HepG2 (cell line): Measurements from ENCODE around the gene TTPAL. TPM values are rescaled to one million over a fixed set of nuclear protein-coding genes. Genes with fewer than 3 reads are reported as not detected.

Experiments used
- FOSL2 ChIP-seq: sonication (generic); formaldehyde crosslinking; IDR thresholded peaks from 2 replicates; pipeline ENCODE4 v1.4.0; 2020; ENCODE audit warnings: missing genetic modification reagents
- FOXK1 ChIP-seq: sonication (generic); formaldehyde crosslinking; IDR thresholded peaks from 2 replicates; pipeline ENCODE4 v1.4.0; 2020; ENCODE audit warnings: low read depth, missing genetic modification reagents, borderline replicate concordance
- FUBP1 ChIP-seq: sonication (generic); formaldehyde crosslinking; IDR thresholded peaks from 2 replicates; pipeline ENCODE4 v1.5.1; 2020; ENCODE audit warnings: missing genetic modification reagents, mild to moderate bottlenecking, borderline replicate concordance
- HHEX ChIP-seq: IDR thresholded peaks from 2 replicates; pipeline ENCODE4 v1.6.1; 2016; ENCODE audit warnings: control low read depth
- IKZF5 ChIP-seq: IDR thresholded peaks from 2 replicates; pipeline ENCODE4 v1.6.1; 2018; ENCODE audit warnings: missing genetic modification reagents, mild to moderate bottlenecking, missing compliant biosample characterization
- KLF11 ChIP-seq: IDR thresholded peaks from 2 replicates; pipeline ENCODE4 v1.6.1; 2016; ENCODE audit warnings: missing compliant biosample characterization
- PHF21A ChIP-seq: sonication (generic); formaldehyde crosslinking; IDR thresholded peaks from 2 replicates; pipeline ENCODE4 v1.5.0; 2020; ENCODE audit warnings: mild to moderate bottlenecking, missing genetic modification reagents
- TGIF2 ChIP-seq: IDR thresholded peaks from 2 replicates; pipeline ENCODE4 v1.6.1; 2016; ENCODE audit warnings: control low read depth, missing compliant biosample characterization
- TIGD3 ChIP-seq: sonication (generic); formaldehyde crosslinking; IDR thresholded peaks from 2 replicates; pipeline ENCODE4 v1.5.1; 2020; ENCODE audit warnings: mild to moderate bottlenecking, missing genetic modification reagents, borderline replicate concordance
- ZBTB49 ChIP-seq: sonication (generic); formaldehyde crosslinking; IDR thresholded peaks from 2 replicates; pipeline ENCODE4 v1.4.0; 2020; ENCODE audit warnings: missing genetic modification reagents, borderline replicate concordance
- ZNF232 ChIP-seq: sonication (generic); formaldehyde crosslinking; IDR thresholded peaks from 2 replicates; pipeline ENCODE4 v1.4.0; 2020; ENCODE audit warnings: missing genetic modification reagents, borderline replicate concordance
- ZNF264 ChIP-seq: sonication (generic); formaldehyde crosslinking; IDR thresholded peaks from 2 replicates; pipeline ENCODE4 v1.4.0; 2020; ENCODE audit warnings: missing genetic modification reagents
- ZNF292 ChIP-seq: sonication (generic); formaldehyde crosslinking; IDR thresholded peaks from 2 replicates; pipeline ENCODE4 v1.8.1; 2022; ENCODE audit warnings: mild to moderate bottlenecking, low read depth, missing genetic modification reagents, borderline replicate concordance
- ZNF318 ChIP-seq: sonication (generic); formaldehyde crosslinking; IDR thresholded peaks from 2 replicates; pipeline ENCODE4 v1.4.0; 2020; ENCODE audit warnings: mild to moderate bottlenecking, missing genetic modification reagents
- ZNF879 ChIP-seq: sonication (generic); formaldehyde crosslinking; IDR thresholded peaks from 2 replicates; pipeline ENCODE4 v1.8.1; 2023; ENCODE audit warnings: missing genetic modification reagents
- polyA plus RNA-seq, 8 experiments: library from polyadenylated mRNA; depleted of rRNA in 3 of 8; stranded (reverse) in 7 of 8; unstranded in 1 of 8; fragments of >200 nt; fragmentation: Illumina TruSeq in 4 of 8; extraction: Trizol in 4 of 8; gene quantifications; 2 replicates each; pipeline versions ENCODE4 v1.2.1 to v1.2.3, GENCODE V29; 2011 to 2016; ENCODE audit warnings: low read depth in 4 of 8, missing spikeins in 1 of 8, mixed read lengths in 1 of 8; ENCODE audit not compliant: insufficient read depth in 1 of 8
- total RNA-seq, 5 experiments: library from RNA; depleted of rRNA; stranded (reverse); fragments of >200 nt; fragmentation: Illumina TruSeq; extraction: Trizol; gene quantifications; 2 replicates each; pipeline ENCODE4 v1.2.3, GENCODE V29; 2016; ENCODE audit warnings: low read depth in 1 of 5

The TTPAL gene
- total and polyA plus RNA-seq, 2 of the 13 experiments (the other 11 are each of a cell fraction or from before 2014, with no cell fraction given) = 4.3 to 18.8 TPM

- no peak for TF ChIP-seq ZNF318 (CRISPR knock-in tag)
- TF ChIP-seq PHF21A (CRISPR knock-in tag) = no peak
- TF ChIP-seq ZBTB49 (CRISPR knock-in tag) = peak; percentile 26; the same call in 1 of the 2 replicates
- peak; percentile 20; the same call in 1 of the 2 replicates for TF ChIP-seq TGIF2 (CRISPR knock-in tag)
- TF ChIP-seq FOSL2 (CRISPR knock-in tag) = no peak
- no peak for TF ChIP-seq ZNF232 (CRISPR knock-in tag)
- 0 out of 2 replicates have a peak, but pooled peaks have one; percentile 9 for TF ChIP-seq FOXK1 (CRISPR knock-in tag)
- no peak for TF ChIP-seq ZNF264 (CRISPR knock-in tag)
- TF ChIP-seq FUBP1 (CRISPR knock-in tag) = no peak
- TF ChIP-seq HHEX (CRISPR knock-in tag) = 0 out of 2 replicates have a peak, but pooled peaks have one; percentile 44
- TF ChIP-seq ZNF879 (CRISPR knock-in tag) = no peak
- no peak for TF ChIP-seq ZNF292 (CRISPR knock-in tag)
- 0 out of 2 replicates have a peak, but pooled peaks have one; percentile 0 for TF ChIP-seq IKZF5 (CRISPR knock-in tag)
- no peak for TF ChIP-seq TIGD3 (CRISPR knock-in tag)
- no peak for TF ChIP-seq KLF11 (CRISPR knock-in tag)
Measured at GRCh38 chr20:44461803-44462174, 13.9 kb upstream of the TTPAL start (continued).
